Duodenal mucosa (tissue), 2 donors: ENCODE measurements around the gene POLQ.
"Not testable (repeated sequence)": the region's sequence is repeated elsewhere in the genome, so short reads cannot be mapped to it uniquely, and the experiment has no call there.

Experiments
- H3K27ac ChIP-seq: one replicate; pipeline ENCODE4 v1.7.0; 2013; ENCODE audit warnings: low read depth, low read length
- H3K27me3 ChIP-seq, 2 donors: one replicate each; pipeline ENCODE4 v1.7.0; 2013; ENCODE audit warnings: low read length in 2 of 2, control low read depth in 1 of 2; ENCODE audit not compliant: insufficient read depth in 2 of 2, control insufficient read depth in 1 of 2
- H3K36me3 ChIP-seq, 2 donors: one replicate each; pipeline ENCODE4 v1.7.0; 2013; ENCODE audit warnings: low read length in 2 of 2, control low read depth in 1 of 2; ENCODE audit not compliant: insufficient read depth in 2 of 2, control insufficient read depth in 1 of 2
- H3K4me1 ChIP-seq, 2 donors: one replicate each; pipeline ENCODE4 v1.7.0; 2013; ENCODE audit warnings: low read length in 2 of 2, control low read depth in 1 of 2; ENCODE audit not compliant: insufficient read depth in 2 of 2, control insufficient read depth in 1 of 2
- H3K4me3 ChIP-seq, 2 donors: one replicate each; pipeline ENCODE4 v1.7.0; 2013; ENCODE audit warnings: low read length in 2 of 2, low read depth in 1 of 2
- H3K9ac ChIP-seq, 2 donors: one replicate each; pipeline ENCODE4 v1.7.0; 2013; ENCODE audit warnings: low read length in 2 of 2, low read depth in 1 of 2
- H3K9me3 ChIP-seq, 2 donors: one replicate each; pipeline ENCODE4 v1.7.0; 2013; ENCODE audit warnings: low read length in 2 of 2, control low read depth in 1 of 2; ENCODE audit not compliant: control insufficient read depth in 1 of 2

Gene POLQ

GRCh38 chr3:121395967-121396366 lies 149.8 kb downstream of the POLQ start:
- H3K36me3 ChIP-seq, H3K9me3 ChIP-seq, H3K9ac ChIP-seq, H3K4me3 ChIP-seq, H3K4me1 ChIP-seq, H3K27ac ChIP-seq, H3K27me3 ChIP-seq: not testable (repeated sequence)

- H3K9ac ChIP-seq, H3K27me3 ChIP-seq, H3K9me3 ChIP-seq, H3K4me1 ChIP-seq, H3K4me3 ChIP-seq, H3K36me3 ChIP-seq, H3K27ac ChIP-seq: not testable (repeated sequence)
Measured at GRCh38 chr3:121388308-121388707, 157.5 kb downstream of the POLQ start.
